ENCODE results near the gene LACTB.

GRCh38 chr15:63135281-63135680 lies 13.6 kb downstream of the LACTB start:
- TF ChIP-seq CTCF (IDR thresholded peaks at IDR 0.05 in 2 of 3, conservative IDR thresholded peaks at IDR 0.05 in 1 of 3; ENCODE audit: control insufficient read depth in 2 of 3, extremely low read depth in 1 of 3, insufficient read depth in 1 of 3, low read depth in 3 of 3, low read length in 3 of 3) (no peak), WRNIP1 (IDR thresholded peaks at IDR 0.05; ENCODE audit: borderline replicate concordance, low read depth, low read length) (no peak), GABPA (IDR thresholded peaks at IDR 0.05; ENCODE audit: low read depth) (no peak), CEBPB (IDR thresholded peaks at IDR 0.05; ENCODE audit: borderline replicate concordance in 1 of 2, low read depth in 2 of 2, low read length in 2 of 2) (no peak), ESRRA (IDR thresholded peaks at IDR 0.05; ENCODE audit: low read length) (no peak), ATF2 (IDR thresholded peaks at IDR 0.05; ENCODE audit: low read length) (no peak), SRF (IDR thresholded peaks at IDR 0.05; ENCODE audit: low read depth in 2 of 2, low read length in 2 of 2) (no peak), MXI1 (IDR thresholded peaks at IDR 0.05; ENCODE audit: low read depth, low read length) (no peak), CBX5 (IDR thresholded peaks at IDR 0.05; ENCODE audit: low read depth) (no peak), ATF3 (IDR thresholded peaks at IDR 0.05; ENCODE audit: borderline replicate concordance, extremely low read depth, low read depth, low read length) (no peak), SIN3A (IDR thresholded peaks at IDR 0.05; ENCODE audit: low read depth, low read length) (no peak), SREBF2 (IDR thresholded peaks at IDR 0.05; ENCODE audit: low read length) (no peak), IKZF2 (IDR thresholded peaks at IDR 0.05) (no peak), KDM1A (IDR thresholded peaks at IDR 0.05; ENCODE audit: borderline replicate concordance) (no peak)
